Hepatocyte (in vitro differentiated cells): ENCODE results near the gene NDUFA11.
"Not testable (repeated sequence)": the region's sequence is repeated elsewhere in the genome, so short reads cannot be mapped to it uniquely, and the experiment has no call there.

Source experiments
- EZH2 ChIP-seq: fragments of 200-600 bp; sonication (generic); IDR thresholded peaks from 2 replicates; pipeline ENCODE4 v1.6.1; 2016; ENCODE audit warnings: antibody characterized with exemption, mild to moderate bottlenecking, borderline replicate concordance
- EZH2phosphoT487 ChIP-seq: fragments of 200-600 bp; sonication (generic); IDR thresholded peaks from one replicate; pipeline ENCODE4 v1.6.1; 2018; ENCODE audit warnings: antibody characterized with exemption, mild to moderate bottlenecking, low read depth, moderate library complexity; ENCODE audit not compliant: unreplicated experiment, severe bottlenecking
- TF ChIP-seq, protein P1 (sequence below): fragments of 200-600 bp; sonication (generic); IDR thresholded peaks from 2 replicates; pipeline ENCODE4 v1.5.1; 2016; ENCODE audit warnings: antibody characterized with exemption, mild to moderate bottlenecking; ENCODE audit not compliant: poor library complexity

DNA sequence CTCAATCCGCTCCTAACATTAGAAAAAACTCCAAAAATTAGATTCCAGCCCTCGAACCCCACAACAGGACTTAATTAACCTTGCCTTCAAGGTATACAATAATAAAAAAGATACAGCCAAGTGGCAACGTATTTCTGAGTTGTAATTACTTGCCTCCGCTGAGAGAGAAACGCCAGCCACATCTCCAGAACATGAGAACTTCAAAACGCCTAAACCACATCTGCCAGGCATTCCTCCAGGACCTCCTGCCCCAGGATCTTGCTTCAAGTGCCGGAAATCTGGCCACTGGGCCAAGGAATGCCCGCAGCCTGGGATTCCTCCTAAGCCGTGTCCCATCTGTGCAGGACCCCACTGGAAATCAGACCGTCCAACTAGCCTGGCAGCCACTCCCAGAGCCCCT, 49.5 kb downstream of the NDUFA11 start:
- TF ChIP-seq, protein P1, sequence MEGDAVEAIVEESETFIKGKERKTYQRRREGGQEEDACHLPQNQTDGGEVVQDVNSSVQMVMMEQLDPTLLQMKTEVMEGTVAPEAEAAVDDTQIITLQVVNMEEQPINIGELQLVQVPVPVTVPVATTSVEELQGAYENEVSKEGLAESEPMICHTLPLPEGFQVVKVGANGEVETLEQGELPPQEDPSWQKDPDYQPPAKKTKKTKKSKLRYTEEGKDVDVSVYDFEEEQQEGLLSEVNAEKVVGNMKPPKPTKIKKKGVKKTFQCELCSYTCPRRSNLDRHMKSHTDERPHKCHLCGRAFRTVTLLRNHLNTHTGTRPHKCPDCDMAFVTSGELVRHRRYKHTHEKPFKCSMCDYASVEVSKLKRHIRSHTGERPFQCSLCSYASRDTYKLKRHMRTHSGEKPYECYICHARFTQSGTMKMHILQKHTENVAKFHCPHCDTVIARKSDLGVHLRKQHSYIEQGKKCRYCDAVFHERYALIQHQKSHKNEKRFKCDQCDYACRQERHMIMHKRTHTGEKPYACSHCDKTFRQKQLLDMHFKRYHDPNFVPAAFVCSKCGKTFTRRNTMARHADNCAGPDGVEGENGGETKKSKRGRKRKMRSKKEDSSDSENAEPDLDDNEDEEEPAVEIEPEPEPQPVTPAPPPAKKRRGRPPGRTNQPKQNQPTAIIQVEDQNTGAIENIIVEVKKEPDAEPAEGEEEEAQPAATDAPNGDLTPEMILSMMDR: not testable (repeated sequence)
- TF ChIP-seq EZH2phosphoT487, EZH2: not testable (repeated sequence)
